Fibroblast of lung (primary cell): ENCODE data around the gene SIGLEC9.

Experiments used
- CTCF ChIP-seq, 2 donors: IDR thresholded peaks in 1 of 2; conservative IDR thresholded peaks in 1 of 2; 1 replicate in 1 of 2; 2 replicates in 1 of 2; pipeline ENCODE4 v1.5.1; 2011 to 2012; ENCODE audit warnings: low read length in 2 of 2, control low read depth in 1 of 2, inconsistent platforms in 1 of 2, low read depth in 1 of 2, mild to moderate bottlenecking in 1 of 2
- EZH2 ChIP-seq: IDR thresholded peaks from 2 replicates; pipeline ENCODE4 v1.5.1; 2012; ENCODE audit warnings: low read length, control low read depth, mild to moderate bottlenecking; ENCODE audit errors: missing control alignments

- no peak for TF ChIP-seq CTCF (conservative IDR thresholded peaks at IDR 0.05 in 1 of 2, IDR thresholded peaks at IDR 0.05 in 1 of 2; ENCODE audit: low read depth in 1 of 2, low read length in 2 of 2)
- no peak for TF ChIP-seq EZH2
Measured at GRCh38 chr19:51157265-51157664, 32.6 kb downstream of the SIGLEC9 start.
